Skeletal muscle tissue (tissue), 4 donors: ENCODE measurements around the gene TMPRSS9. TPM values are rescaled to one million over a fixed set of nuclear protein-coding genes. Genes with fewer than 3 reads are reported as not detected.

ENCODE experiments used
- H3K27ac ChIP-seq: one replicate; pipeline ENCODE4 v1.7.0; 2013; ENCODE audit warnings: mild to moderate bottlenecking, low read depth, low read length, inconsistent platforms
- H3K27me3 ChIP-seq, 3 donors: one replicate each; pipeline ENCODE4 v1.7.0; 2013; ENCODE audit warnings: low read length in 3 of 3; ENCODE audit not compliant: control insufficient read depth in 3 of 3, insufficient read depth in 3 of 3
- H3K36me3 ChIP-seq, 3 donors: one replicate each; pipeline ENCODE4 v1.7.0; 2013; ENCODE audit warnings: low read length in 3 of 3; ENCODE audit not compliant: control insufficient read depth in 3 of 3, insufficient read depth in 3 of 3
- H3K4me1 ChIP-seq, 3 donors: one replicate each; pipeline ENCODE4 v1.7.0; 2013; ENCODE audit warnings: low read length in 3 of 3, mild to moderate bottlenecking in 3 of 3; ENCODE audit not compliant: control insufficient read depth in 3 of 3, insufficient read depth in 3 of 3
- H3K4me3 ChIP-seq, 3 donors: one replicate each; pipeline ENCODE4 v1.7.0; 2013; ENCODE audit warnings: low read length in 3 of 3
- H3K9ac ChIP-seq, 3 donors: one replicate each; pipeline ENCODE4 v1.7.0; 2013; ENCODE audit warnings: low read length in 3 of 3, mild to moderate bottlenecking in 3 of 3, moderate library complexity in 2 of 3, low read depth in 1 of 3
- H3K9me3 ChIP-seq, 3 donors: one replicate each; pipeline ENCODE4 v1.7.0; 2013; ENCODE audit warnings: low read length in 3 of 3; ENCODE audit not compliant: control insufficient read depth in 3 of 3
- total RNA-seq: library from RNA; depleted of rRNA; stranded (reverse); fragments of >200 nt; gene quantifications from one replicate; pipeline ENCODE4 v1.2.3, GENCODE V29; 2014
- donor health status: Osteomylitis.

The TMPRSS9 gene
- total RNA-seq, 1 donor from 2014 or later: under 0.01 TPM

- Histone ChIP-seq H3K27me3 (no peaks in the 10 kb centered on the region), H3K9ac (no peak overlapping the region), H3K27ac (no peak overlapping the region), H3K4me3 (no peak overlapping the region), H3K4me1 (peaks cover 0 to 4% (median 0%) of the 10 kb centered on the region in 3 donors), H3K9me3 (no peaks in the 10 kb centered on the region), H3K36me3 (peaks cover 29 to 38% (median 33%) of the 10 kb centered on the region in 3 donors)
These were observed 9.4 kb upstream of the TMPRSS9 start for GRCh38 chr19:2350656-2351055.

DNA sequence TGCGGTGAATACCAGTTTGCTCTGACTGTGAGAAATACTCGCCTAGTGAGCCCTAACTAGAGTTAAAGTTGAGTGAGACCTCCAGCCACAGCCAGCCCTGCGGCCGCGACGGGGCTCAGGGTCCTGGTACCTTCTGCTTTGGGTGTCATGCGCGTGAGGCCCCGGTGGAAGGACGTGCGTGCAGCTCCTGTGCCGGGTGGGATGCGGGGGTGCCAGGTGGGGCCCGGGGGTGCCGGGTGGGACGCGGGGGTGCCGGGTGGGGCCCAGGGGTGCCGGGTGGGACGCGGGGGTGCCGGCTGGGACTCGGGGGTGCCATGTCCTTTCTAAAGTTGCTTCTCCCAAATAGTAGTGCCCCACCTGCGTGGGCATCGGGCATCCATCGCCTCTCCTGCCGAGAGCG is 8.5 kb upstream of the TMPRSS9 start:
- Histone ChIP-seq H3K27me3 (no peaks in the 10 kb centered on the region), H3K4me1 (peaks cover 2 to 12% (median 3%) of the 10 kb centered on the region in 3 donors), H3K27ac (no peak overlapping the region), H3K4me3 (no peak overlapping the region), H3K36me3 (peaks cover 29 to 38% (median 31%) of the 10 kb centered on the region in 3 donors), H3K9ac (no peak overlapping the region), H3K9me3 (no peaks in the 10 kb centered on the region)

DNA sequence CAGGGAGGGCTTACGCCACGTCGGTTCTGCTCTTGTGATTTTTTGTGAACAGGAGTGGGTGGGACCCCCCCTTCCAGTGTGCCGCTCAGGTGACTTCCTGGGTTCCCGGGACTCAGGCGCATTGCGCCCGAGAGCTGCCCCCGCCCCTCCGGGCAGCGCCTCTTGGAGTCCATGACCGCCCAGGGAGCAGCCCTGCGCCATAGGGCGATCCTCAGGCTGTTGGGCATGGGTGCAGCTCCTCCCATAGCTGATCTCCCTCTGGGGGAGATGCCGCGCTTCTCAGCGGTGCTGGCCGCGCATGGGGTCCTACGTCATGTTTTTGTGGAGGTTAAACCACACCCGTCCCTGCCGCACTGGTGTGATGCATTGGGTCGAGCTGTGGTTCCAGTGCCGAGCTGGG is 7.9 kb upstream of the TMPRSS9 start:
- Histone ChIP-seq H3K9me3 (no peaks in the 10 kb centered on the region), H3K27me3 (no peaks in the 10 kb centered on the region), H3K9ac (no peak overlapping the region), H3K4me3 (no peak overlapping the region), H3K36me3 (peaks cover 27 to 38% (median 29%) of the 10 kb centered on the region in 3 donors), H3K27ac (no peak overlapping the region), H3K4me1 (peaks cover 2 to 12% (median 3%) of the 10 kb centered on the region in 3 donors)

- H3K4me1 ChIP-seq: peaks cover 2 to 12% (median 3%) of the 10 kb centered on the region in 3 donors
- peaks cover 27 to 36% (median 29%) of the 10 kb centered on the region in 3 donors for H3K36me3 ChIP-seq
- H3K27me3 ChIP-seq: no peaks in the 10 kb centered on the region
- no peak overlapping the region for H3K27ac ChIP-seq
- H3K4me3 ChIP-seq: no peak overlapping the region
- H3K9ac ChIP-seq: no peak overlapping the region
- H3K9me3 ChIP-seq: no peaks in the 10 kb centered on the region
These were observed 6.7 kb upstream of the TMPRSS9 start for GRCh38 chr19:2353159-2353886.

- peaks cover 21 to 30% (median 29%) of the 10 kb centered on the region in 3 donors for H3K36me3 ChIP-seq
- no peak overlapping the region for H3K27ac ChIP-seq
- no peak overlapping the region for H3K9ac ChIP-seq
- H3K4me1 ChIP-seq: peaks cover 2 to 12% (median 3%) of the 10 kb centered on the region in 3 donors
- no peaks in the 10 kb centered on the region for H3K9me3 ChIP-seq
- peaks cover 0 to 4% (median 3%) of the 10 kb centered on the region in 3 donors for H3K27me3 ChIP-seq
- no peak overlapping the region for H3K4me3 ChIP-seq
These were observed 6.0 kb upstream of the TMPRSS9 start for GRCh38 chr19:2353887-2354592.

DNA sequence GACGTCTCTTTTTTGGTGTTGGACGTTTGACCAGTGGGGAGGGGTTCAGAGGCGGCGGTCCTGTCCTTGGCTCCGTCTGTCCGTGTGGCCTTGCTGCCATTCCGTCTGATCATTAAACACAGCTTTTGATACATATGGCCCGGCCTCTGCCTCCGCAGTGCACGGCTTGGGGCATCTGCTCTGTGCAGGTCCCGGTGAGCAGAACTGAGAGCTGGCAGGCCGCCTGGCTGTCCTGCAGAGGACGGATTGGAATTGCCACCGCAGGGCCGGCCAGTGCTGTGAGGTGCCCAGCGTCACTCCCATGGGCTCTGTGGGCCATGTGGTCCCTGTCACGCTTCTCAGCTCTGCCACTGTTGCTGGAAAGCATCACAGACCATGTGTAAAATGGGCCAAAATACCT is 5.4 kb upstream of the TMPRSS9 start:
- Histone ChIP-seq H3K9ac (no peak overlapping the region), H3K36me3 (peaks cover 19 to 28% (median 28%) of the 10 kb centered on the region in 3 donors), H3K4me3 (no peak overlapping the region), H3K27me3 (peaks cover under 1 to 7% (median 6%) of the 10 kb centered on the region in 3 donors), H3K9me3 (no peaks in the 10 kb centered on the region), H3K4me1 (peaks cover 2 to 12% (median 3%) of the 10 kb centered on the region in 3 donors), H3K27ac (no peak overlapping the region)

DNA sequence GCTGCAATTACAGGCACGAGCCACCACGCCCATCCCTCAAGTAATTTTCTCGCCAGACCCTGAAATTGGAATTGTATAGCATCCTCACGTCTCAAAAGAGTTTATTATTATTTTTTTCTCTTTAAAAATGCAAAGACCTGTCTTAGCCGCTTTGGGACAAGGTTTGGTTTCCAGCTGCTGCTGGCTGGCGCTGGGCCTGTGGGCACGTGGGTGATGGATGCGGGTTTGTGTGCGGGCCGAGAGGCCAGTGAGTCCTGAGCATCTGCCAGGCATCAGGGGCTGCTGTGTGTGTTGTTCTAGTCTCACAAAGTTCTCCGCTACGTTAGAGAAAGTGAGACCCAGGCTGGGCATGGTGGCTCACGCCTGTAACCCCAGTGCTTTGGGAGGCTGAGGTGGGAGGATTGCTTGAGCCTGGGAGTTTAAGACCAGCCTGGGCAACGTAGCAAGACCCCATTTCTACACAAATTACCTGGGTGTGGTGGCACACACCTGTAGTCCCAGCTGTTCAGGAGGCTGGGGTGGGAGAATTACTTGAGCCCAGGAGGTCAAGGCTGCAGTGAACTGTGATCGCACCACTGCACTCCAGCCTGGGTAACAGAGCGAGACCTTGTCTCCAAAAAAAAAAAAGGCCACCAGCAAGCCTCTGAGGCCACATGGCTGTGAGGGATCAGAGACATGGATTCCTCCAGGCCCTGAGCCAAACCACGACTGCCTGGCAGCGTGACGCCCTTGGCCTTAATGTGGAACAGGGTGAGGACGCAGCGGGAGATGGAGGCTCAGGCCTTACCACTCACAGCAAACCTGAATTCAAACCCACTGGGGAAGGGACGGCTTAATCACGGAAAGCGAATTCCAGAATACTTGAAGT is 4.7 kb upstream of the TMPRSS9 start:
- Histone ChIP-seq H3K27me3 (peaks cover 6 to 13% (median 9%) of the 10 kb centered on the region in 3 donors), H3K4me3 (no peak overlapping the region), H3K27ac (no peak overlapping the region), H3K9me3 (no peaks in the 10 kb centered on the region), H3K36me3 (peaks cover 12 to 20% (median 20%) of the 10 kb centered on the region in 3 donors), H3K4me1 (peaks cover 2 to 12% (median 3%) of the 10 kb centered on the region in 3 donors), H3K9ac (no peak overlapping the region)

- Histone ChIP-seq H3K27me3 (peaks cover 11 to 19% (median 14%) of the 10 kb centered on the region in 3 donors), H3K4me1 (peaks cover 2 to 12% (median 3%) of the 10 kb centered on the region in 3 donors), H3K9me3 (no peaks in the 10 kb centered on the region), H3K4me3 (no peak overlapping the region), H3K27ac (no peak overlapping the region), H3K36me3 (peaks cover 7 to 17% (median 13%) of the 10 kb centered on the region in 3 donors), H3K9ac (no peak overlapping the region)
These were observed 3.9 kb upstream of the TMPRSS9 start for GRCh38 chr19:2356036-2356646.
